ENCODE data around the gene MCCC1.
"Not testable (repeated sequence)": the region's sequence is repeated elsewhere in the genome, so short reads cannot be mapped to it uniquely, and the experiment has no call there.

DNA sequence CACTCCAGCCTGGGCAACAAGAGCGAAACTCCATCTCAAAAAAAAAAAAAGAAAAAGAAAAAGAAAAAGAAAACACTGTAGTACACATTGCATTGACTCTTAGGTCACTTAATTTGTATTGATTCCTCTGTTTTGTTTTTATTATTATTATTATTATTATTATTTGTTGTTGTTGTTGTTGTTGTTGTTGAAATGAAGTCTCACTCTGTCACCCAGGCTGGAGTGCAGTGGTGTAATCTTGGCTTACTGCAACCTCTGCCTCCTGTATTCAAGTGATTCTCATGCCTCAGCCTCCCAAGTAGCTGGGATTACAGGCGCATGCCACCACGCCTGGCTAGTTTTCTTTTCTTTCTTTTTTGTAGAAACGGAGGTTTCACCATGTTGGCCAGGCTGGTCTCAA is 8.1 kb upstream of the MCCC1 start:
- TF ChIP-seq, protein P1, sequence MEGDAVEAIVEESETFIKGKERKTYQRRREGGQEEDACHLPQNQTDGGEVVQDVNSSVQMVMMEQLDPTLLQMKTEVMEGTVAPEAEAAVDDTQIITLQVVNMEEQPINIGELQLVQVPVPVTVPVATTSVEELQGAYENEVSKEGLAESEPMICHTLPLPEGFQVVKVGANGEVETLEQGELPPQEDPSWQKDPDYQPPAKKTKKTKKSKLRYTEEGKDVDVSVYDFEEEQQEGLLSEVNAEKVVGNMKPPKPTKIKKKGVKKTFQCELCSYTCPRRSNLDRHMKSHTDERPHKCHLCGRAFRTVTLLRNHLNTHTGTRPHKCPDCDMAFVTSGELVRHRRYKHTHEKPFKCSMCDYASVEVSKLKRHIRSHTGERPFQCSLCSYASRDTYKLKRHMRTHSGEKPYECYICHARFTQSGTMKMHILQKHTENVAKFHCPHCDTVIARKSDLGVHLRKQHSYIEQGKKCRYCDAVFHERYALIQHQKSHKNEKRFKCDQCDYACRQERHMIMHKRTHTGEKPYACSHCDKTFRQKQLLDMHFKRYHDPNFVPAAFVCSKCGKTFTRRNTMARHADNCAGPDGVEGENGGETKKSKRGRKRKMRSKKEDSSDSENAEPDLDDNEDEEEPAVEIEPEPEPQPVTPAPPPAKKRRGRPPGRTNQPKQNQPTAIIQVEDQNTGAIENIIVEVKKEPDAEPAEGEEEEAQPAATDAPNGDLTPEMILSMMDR (IDR thresholded peaks at IDR 0.05; ENCODE audit: insufficient read depth, low read length, poor library complexity, severe bottlenecking), result not testable (repeated sequence)
- not testable (repeated sequence) for TF ChIP-seq EZH2phosphoT487 (conservative IDR thresholded peaks at IDR 0.05; ENCODE audit: low read length)
